HG02885 (cell line): Measurements from ENCODE around the gene NEMF.
"Not testable (repeated sequence)": the region's sequence is repeated elsewhere in the genome, so short reads cannot be mapped to it uniquely, and the experiment has no call there.

ENCODE experiments used
- ATAC-seq: cut with Tn5 transposase; IDR thresholded peaks from one replicate; pipeline ENCODE4 v1.9.1; 2021; ENCODE audit warnings: mild to moderate bottlenecking; ENCODE audit not compliant: unreplicated experiment, poor library complexity

NEMF gene, protein sequence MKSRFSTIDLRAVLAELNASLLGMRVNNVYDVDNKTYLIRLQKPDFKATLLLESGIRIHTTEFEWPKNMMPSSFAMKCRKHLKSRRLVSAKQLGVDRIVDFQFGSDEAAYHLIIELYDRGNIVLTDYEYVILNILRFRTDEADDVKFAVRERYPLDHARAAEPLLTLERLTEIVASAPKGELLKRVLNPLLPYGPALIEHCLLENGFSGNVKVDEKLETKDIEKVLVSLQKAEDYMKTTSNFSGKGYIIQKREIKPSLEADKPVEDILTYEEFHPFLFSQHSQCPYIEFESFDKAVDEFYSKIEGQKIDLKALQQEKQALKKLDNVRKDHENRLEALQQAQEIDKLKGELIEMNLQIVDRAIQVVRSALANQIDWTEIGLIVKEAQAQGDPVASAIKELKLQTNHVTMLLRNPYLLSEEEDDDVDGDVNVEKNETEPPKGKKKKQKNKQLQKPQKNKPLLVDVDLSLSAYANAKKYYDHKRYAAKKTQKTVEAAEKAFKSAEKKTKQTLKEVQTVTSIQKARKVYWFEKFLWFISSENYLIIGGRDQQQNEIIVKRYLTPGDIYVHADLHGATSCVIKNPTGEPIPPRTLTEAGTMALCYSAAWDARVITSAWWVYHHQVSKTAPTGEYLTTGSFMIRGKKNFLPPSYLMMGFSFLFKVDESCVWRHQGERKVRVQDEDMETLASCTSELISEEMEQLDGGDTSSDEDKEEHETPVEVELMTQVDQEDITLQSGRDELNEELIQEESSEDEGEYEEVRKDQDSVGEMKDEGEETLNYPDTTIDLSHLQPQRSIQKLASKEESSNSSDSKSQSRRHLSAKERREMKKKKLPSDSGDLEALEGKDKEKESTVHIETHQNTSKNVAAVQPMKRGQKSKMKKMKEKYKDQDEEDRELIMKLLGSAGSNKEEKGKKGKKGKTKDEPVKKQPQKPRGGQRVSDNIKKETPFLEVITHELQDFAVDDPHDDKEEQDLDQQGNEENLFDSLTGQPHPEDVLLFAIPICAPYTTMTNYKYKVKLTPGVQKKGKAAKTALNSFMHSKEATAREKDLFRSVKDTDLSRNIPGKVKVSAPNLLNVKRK

DNA sequence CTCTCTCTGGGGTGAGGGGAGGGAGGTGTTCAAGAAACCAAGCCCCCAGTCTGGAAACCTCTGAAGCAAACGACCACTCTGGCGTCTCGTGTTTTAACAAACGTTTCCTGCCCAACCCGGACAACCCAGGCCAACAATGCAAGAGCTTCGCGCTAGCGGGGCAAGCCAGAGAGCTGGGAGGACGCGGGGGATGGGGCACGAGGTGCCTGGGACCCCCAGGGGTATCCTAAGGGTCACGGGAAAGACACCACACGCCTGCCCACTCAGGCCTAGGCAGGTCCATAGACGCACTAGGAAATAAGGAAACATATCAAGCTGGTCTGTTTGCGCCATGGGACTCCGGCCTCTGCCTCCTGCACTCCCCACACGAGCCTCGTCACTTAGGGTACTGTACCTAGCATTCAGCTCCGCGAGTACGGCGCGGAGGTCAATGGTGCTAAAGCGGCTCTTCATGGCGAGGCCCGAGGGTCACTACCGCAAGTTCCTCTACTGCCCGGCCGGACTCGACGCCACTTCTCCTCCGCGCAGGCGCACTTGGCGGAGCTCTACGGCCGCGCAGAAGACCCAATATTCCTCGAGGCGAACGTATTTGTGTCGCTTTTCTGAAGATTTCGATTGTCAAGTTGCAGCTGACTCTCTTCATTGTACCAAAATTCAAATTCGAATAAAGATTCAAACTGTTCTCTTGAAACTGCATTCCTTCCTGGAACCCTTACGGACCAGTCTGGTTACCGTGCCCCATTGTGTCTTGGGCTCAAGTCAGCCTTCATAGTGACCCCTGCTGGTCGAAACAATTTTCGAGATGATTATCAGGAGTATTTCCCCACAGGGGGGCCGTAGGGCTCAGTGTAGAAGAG is at the start of gene NEMF:
Gene NEMF (minus strand): TSS at position 488 of the 857 bp plus-strand sequence. CDS start 35 bp downstream, at position 453.
- peak; percentile 79 for ATAC-seq

DNA sequence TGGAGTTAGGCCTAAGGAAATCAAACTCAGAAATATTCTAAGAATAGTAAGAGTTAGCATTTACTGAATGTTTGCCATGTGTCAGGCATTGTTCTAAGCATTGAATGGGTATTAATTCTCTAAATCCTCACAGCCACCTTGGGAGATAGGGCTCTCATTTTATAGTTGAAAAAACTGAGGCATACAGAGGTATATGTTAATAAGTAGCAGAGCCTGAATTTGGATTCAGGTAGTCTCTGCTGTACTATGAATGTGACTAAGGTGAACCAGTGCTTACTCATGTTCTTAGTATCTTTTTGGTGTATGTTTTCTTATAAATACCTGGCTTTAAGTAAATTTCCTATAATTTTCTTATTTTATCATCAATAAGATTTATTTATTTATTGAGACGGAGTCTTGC is 48.4 kb upstream of the NEMF start:
- ATAC-seq: no peak

DNA sequence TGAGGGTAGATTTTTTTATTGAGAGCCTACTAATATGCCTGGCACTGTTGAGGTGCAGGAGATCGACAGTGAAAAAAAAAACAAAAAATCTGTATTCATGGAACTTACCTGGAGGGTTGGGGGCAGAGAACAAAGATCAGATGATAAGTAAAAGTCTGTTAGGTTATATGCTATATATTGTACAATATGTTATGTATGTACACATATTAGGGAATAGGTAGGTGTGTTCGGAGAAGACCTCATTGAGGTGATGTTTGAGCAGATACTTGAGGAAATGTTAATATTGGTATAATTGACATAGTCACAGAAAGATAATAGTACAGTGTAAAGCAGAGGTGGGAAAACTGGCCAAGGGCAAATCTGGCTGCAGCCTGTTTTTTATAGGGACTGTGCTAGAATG is 45.9 kb upstream of the NEMF start:
- no peak for ATAC-seq

DNA sequence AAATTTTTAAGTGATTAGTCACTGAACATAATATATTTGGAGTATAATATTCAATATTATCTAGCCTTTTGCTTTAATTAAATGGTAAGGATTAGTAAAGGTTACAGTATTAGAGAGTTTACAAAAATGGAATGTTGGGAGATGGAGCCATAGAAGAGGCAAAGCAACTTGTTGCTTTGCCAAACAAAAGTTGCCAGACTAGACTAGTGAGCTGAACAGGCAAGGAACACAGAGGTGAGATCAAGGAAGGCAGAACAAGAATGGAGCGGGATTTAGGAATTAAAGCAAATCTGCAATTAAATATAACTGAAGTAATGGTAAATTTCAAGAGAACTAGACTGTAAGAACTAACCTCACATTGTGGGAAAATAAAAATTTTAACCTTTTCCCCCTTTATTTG is 45.4 kb upstream of the NEMF start:
- no peak for ATAC-seq

DNA sequence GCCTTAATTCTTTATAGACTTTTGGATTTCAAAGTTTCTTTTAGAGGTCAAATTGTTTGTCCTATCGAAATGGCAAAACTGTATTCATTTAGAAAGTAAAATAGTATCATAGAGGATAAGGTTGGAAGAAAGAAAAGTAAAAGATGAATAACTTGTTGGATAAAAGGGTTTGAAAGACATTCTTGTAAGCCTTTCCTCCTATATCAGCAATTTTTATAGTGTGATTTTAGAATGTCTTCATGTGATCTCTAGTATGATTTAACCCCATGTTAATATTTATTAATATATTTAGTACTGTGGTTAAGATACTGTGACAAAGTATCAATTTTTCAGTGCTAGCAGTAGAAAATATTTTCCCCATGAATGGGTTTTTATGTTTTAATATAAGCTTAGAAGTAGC is 44.8 kb upstream of the NEMF start:
- ATAC-seq: no peak

DNA sequence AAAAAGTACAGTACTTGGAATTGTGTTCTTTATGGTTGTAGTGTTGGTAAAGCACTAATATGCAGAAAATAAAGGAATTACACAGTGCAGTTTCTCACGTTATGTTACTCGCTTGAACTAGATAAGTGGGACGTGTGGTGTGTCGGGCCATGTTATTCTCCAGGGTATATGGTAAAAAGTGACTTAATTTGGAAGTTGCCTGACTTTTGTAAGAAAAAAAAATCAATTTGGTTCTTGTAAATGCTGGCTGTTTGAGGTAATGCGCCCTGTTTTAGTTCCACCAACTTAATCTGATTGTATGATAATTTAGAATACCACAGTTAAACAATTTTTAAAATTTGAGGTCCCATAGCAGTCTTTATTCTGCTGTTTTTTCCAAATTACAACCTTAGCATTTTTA is 44.4 kb upstream of the NEMF start:
- no peak for ATAC-seq

DNA sequence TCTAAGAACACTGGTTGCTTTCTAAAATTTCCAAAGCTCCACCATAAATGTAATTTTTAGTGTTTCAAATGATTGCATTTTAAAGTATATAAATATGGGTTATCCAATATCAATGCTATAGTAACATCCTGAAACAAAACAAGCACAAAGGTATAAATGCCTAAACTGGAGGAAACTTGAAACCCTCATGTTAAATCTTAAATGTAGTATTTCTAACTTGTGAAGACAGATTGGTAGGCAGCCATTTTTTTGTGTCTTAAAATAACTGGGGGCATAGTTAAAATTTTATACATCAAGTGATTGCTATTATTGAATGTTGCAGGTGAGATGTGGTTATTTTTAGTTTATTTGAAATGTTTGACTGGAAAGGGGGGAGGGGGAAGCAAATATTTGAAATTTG is 43.7 kb upstream of the NEMF start:
- ATAC-seq: not testable (repeated sequence)

DNA sequence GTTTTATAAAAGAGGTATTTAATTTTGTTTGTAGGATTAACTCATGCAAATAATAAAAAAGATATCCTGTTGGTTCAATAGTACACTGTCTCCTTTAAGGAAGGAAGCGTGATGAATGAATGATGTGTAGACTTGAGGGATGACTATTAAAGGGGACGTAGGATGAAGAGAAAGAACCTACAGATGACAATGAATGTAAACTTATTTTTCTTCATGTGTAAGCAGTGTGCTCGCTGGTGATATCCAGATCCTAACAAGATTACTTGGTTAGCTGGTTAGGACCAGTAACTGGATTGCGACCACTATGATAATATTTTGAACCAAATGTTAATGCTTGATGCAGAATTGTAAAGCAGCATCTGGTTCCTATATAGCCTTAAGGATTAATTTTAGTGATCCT is 42.9 kb upstream of the NEMF start:
- ATAC-seq: no peak

DNA sequence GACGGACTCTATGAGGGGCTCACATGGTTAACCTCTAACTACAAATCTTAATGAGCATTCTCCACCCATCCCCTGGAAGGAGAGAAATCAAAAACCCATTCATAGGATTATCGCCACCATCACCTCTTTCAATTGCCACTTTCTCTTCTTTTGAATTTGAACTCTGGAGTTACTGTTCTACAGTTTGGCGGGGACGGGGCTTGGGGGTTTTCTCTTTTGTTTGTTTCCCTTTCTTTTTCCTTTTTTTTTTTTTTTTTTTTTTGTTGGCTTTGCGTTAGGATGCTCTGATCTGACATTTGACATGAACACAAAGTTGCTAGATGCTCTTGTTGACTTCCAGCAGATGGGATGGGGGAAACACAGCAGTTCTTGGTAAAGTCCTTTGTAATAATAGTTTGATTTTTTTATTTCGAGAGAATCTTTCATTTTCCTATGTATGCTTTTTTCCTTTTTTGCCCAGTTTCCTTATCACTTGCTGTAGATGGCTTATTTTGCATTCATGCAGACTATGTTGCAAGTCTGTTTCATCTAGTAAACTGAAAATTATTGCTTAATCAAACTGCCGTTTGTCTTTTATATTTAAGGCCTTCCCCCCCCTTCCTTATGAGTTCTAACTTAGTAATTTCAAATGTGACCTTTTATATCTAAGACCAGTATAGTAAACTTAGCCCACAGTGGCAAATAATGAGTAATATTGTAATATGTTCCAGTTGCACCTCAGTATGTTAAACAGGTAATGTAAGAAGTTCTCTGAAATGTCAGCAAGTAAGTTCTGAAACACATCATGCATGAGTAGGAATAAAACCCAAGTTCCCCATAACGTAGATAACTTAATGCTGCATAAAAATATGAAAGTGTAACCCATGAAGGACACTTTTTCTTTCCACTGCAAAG is 41.9 kb upstream of the NEMF start:
- ATAC-seq: not testable (repeated sequence)

DNA sequence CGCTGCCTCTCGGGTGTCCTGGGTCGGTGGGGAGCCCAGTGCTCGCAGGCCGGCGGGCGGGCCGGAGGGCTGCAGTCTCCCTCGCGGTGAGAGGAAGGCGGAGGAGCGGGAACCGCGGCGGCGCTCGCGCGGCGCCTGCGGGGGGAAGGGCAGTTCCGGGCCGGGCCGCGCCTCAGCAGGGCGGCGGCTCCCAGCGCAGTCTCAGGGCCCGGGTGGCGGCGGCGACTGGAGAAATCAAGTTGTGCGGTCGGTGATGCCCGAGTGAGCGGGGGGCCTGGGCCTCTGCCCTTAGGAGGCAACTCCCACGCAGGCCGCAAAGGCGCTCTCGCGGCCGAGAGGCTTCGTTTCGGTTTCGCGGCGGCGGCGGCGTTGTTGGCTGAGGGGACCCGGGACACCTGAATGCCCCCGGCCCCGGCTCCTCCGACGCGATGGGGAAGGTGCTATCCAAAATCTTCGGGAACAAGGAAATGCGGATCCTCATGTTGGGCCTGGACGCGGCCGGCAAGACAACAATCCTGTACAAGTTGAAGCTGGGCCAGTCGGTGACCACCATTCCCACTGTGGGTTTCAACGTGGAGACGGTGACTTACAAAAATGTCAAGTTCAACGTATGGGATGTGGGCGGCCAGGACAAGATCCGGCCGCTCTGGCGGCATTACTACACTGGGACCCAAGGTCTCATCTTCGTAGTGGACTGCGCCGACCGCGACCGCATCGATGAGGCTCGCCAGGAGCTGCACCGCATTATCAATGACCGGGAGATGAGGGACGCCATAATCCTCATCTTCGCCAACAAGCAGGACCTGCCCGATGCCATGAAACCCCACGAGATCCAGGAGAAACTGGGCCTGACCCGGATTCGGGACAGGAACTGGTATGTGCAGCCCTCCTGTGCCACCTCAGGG is 41.0 kb upstream of the NEMF start:
- peak; percentile 46 for ATAC-seq

DNA sequence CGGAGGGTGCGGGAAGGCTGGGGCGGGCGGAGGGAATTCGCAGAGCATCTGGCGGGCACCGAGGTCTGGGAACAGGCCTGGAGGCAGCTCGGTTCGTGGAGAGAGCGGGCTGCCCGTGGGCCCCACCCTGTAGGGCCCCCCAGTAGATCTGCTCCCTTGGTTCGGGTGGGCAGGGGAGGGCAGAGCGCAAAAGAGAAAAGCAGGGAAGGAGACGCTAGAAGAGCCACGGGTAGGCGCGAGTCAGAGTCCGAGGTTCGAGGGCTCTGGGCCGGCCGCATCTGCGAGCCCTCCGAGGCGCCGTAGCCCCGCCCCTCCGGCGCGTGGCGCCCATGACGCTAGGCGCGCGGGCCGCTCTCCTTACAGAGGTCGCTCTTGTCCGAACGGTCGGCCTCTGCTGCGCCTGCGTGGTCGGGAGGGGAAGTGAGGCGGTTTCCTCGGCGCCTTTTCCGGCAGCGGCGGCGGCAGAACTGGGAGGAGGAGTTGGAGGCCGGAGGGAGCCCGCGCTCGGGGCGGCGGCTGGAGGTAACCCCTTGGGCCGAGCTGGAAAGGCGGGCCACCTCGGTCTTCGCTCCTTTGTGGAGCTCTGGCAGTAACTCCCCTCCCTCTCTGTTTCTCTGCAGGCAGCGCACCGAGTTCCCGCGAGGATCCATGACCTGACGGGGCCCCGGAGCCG is 40.2 kb upstream of the NEMF start, which contains the start of gene ARF6:
Gene ARF6 (plus strand): TSS at position 447 of the 673 bp plus-strand sequence. CDS start 655 bp downstream, outside the sequence.
- ATAC-seq: peak; percentile 87

DNA sequence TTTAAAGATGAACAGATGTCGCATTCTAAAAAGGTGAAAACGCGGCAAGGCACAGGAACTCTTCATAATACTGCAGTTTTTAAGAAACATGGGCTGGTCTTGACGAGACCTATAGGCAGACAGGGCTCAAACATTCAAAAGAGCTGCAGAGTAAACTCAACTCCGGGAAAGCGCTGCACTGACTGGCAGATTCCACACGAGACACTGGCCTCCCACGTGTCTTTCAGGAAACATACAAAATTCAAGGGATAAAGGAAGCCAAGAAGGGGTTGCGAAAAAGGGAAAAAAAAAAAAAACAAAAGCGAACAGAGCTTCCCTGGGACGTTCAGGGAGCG is 39.7 kb upstream of the NEMF start:
- ATAC-seq: peak; percentile 37

DNA sequence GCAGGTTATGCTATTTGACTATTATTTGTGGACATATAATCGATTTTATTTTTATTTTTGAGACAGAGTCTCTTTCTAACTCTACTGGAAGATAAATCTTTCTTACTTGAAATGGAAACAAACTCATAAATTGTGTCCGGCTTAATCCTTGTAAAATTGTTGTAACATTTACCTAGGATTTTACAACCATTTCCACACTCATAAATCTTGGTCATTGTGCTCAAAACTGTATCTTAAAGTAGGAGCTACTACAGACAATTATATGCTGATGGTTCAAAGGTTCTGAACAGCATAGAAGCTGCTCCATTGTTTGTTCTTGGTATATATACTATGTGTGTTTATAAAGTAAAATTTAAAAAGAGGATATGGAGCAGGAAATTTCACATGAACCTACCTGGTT is 35.7 kb upstream of the NEMF start:
- ATAC-seq: no peak

DNA sequence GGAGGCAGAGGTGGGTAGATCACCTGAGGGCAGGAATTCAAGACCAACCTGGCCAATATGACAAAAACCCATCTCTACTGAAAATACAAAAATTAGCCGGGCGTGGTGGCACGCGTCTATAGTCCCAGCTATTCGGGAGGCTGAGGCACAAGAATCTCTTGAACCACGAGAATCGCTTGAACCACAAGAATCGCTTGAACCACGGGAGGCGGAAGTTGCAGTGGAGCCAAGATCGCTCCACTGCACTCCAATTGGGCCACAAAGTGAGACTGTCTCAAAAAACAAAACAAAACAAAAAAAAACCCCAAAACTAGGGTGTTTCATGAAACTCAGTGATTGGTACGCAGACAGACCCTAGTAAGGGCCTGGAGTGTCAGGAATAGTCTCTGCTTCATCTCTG is 33.9 kb upstream of the NEMF start:
- peak; percentile 65 for ATAC-seq

DNA sequence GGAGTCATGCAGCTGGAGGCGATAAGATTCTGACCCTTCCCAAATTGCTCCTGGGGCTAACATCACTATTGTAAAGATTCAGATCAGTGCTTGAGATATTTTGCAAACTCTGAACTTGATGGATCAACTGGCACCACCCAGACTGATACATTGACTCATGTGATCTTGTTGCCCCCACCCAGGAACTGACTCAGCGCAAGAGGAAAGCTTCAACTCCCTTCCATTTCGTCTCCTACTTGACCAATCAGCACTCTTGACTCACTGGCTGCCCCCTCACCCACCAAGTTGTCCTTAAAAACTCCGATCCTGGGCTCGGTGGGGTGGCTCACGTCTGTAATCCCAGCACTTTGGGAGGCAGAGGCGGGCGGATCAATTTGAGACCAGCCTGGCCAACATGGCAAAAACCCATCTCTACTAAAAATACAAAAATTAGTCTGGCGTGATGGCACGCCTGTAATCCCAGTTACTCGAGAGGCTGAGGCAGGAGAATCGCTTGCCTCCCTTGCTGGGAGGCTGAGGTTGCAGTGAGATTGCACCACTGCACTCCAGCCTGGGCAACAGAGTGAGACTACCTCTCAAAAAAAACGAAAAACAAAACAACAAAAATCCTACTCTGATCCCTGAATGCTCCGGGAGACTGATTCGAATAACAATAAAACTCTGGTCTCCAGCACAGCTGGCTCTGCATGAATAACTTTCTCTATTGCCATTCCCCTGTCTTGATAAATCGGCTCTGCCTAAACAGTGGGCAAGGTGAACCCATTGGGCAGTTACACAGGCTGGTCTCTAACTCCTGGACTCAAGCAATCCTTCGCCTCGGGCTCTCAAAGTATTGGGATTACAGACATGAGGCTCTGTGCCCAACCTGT is 30.5 kb upstream of the NEMF start:
- no peak for ATAC-seq

DNA sequence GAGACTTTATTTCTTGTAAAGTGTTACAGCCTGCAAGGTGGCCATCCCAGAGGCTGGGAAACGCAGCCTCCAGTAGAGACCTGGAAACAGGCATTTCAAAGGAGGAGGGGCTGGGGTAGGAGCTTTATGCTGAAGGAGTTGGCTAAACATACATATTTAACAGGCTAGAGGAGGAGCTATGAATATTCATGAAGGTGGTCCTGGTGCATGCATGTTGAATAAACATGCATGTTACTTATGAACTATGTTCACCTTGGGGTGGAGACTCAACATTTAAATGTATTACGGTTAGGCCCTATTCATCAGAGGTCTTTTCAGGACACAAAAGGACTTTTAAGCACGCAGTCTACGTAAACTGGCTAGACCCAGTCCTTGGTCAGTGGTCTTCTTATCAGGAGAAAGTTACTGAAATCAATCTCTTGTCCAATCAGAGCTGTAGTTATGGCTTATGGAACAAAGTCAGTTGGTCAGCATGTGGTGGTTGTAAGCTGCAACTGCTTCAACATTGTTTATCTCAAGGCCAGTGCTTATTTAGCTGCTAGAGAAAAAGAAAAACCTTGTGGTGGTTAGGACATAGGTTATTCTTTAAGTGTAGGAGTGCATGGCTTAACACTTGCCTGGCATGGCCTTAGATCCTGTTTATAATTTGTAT is 28.9 kb upstream of the NEMF start:
- no peak for ATAC-seq
